GM18519 (cell line): ENCODE data around the gene FRMD1.

Experiments
- ATAC-seq: cut with Tn5 transposase; IDR thresholded peaks from one replicate; pipeline ENCODE4 v1.9.1; 2021; ENCODE audit warnings: mild to moderate bottlenecking, moderate library complexity; ENCODE audit not compliant: unreplicated experiment, low FRiP score

Gene FRMD1

GRCh38 chr6:168058691-168059551, 20.1 kb downstream of the FRMD1 start:
- no peak for ATAC-seq

- ATAC-seq: no peak
These were observed 21.2 kb downstream of the FRMD1 start for GRCh38 chr6:168057836-168058235.

DNA sequence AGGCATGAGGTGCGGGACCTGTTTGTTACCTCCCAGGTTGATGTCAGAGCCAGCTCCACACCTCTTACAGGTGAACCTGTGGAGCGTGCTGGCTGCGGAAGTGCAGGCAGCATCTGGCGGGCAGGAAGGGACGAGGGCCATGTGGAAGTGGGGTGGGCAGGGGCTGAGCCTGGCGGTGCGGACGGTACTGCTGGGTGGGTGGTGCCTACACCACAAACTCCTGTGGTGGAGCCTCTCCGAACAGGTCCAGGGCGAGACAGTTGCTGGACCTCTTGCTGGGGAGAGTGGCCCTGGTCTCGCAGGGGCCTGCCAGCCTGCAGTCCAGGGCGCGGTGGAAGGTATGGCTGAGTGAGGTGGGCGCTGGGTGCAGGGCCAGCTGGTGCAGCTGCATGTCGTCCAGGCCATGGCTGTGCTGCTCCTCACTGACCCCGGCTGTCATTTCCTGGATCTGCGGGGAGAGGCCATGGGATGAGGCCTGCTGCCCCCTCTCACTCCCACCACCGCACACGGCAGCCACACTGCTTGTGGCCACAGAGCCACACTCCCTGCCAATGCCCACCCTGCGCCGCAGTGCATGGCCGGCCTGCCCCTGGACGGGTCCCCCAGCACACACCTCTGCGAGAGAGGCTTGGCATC, 22.0 kb downstream of the FRMD1 start:
- ATAC-seq: no peak

DNA sequence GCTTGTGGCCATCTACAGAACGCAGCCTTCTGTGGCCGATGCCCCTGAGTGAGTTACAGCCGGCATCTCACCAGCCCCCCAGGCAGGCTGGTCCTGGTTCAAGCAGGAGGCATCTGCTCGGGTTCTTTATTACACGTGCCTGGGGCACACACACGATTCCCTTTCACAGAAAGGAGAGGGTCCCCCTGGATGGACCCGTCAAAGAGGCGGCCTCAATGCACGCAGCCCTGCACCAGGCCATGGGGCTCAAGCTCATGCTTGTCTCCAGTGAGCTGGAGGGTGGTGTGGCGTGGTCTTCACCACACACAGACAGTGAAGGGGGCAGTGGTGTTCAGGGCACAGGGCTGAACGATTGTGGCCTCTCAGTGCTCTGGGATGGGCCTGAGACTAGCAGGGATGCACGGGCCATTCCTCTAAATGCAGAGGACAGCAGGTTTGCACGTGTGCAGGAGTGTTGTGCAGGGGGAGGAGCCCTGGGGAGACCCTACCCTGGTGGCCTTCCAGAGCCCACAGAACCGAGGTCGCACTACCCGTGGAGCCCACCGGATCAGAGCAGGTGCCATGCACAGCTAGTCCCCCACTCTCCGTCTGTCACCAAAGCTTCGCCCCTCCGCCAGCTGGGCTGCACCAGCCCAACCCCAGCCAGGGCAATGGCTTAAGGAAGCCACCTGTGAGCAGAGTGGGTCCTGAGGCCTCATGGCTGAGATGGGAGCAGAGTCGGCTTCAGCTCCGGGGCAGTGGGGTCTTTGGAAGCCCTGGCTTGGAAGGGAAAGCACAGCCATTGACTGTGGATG, 23.1 kb downstream of the FRMD1 start:
- ATAC-seq: no peak

GRCh38 chr6:168054765-168055560, 24.0 kb downstream of the FRMD1 start:
- no peak for ATAC-seq

DNA sequence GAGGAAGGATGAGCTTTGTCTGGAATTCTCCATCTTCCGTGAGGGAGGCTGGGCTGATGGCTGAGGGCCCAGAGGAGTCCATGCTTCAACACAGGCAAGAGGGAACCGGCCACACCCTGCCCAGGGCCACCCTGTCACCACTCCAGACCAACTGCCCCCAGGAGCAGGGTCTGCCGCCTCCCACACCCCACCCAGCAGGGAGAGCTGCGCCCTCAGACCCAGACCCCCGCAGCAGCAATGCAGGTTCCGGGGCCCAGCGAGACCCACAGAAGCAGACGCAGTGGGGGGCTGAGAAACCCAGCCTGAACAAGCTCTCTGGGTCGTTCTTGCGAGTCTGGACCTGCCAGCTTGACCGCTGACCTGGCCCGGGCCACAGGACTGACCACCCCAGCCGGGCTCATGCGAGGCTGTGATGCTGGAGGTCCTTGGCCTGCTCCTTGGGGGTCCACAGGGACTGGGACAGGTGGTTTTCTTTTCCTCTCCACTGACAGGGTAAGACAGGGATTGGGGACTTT, 25.0 kb downstream of the FRMD1 start:
- no peak for ATAC-seq

DNA sequence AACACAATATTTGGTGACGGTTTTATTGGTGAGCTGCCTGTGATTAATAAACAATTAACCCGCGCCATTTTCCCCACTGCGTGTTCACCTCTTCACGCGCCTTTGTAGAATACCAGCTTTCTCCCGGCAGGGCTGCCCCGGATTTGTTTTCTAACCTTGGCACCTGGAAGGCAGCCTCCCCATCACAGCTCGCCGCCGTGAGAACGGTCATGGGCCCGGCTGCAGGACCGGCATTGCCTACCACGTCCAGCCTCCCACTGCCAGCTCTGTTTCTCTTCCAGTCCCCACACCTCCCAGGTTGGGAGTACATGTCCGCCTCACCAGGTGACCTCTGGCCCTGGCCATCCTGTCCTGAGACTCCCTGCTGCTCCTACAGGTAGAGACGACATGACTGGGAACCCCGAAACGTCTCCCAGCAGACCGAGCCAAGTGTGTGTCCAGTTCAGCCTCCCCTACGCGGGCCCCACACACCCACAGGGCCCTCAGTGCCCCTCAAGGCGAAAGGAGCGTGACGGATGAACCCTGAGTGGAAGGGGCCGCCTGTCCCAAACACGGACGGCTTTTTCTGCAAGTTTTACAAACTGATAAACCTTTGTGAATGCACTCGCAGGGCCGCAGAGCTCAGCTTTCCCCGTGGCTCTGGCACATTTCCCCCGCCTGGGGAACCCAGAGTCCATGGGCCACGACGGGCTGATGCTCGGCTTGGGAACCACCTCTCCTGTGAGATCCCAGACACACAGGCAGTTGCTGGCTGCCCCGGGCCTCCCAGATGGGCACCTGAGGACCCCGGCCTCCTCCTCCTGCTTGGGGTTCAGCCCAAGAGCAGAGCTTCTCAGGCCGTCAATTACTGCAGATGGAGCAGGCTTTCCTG, 25.7 kb downstream of the FRMD1 start:
- ATAC-seq: no peak

DNA sequence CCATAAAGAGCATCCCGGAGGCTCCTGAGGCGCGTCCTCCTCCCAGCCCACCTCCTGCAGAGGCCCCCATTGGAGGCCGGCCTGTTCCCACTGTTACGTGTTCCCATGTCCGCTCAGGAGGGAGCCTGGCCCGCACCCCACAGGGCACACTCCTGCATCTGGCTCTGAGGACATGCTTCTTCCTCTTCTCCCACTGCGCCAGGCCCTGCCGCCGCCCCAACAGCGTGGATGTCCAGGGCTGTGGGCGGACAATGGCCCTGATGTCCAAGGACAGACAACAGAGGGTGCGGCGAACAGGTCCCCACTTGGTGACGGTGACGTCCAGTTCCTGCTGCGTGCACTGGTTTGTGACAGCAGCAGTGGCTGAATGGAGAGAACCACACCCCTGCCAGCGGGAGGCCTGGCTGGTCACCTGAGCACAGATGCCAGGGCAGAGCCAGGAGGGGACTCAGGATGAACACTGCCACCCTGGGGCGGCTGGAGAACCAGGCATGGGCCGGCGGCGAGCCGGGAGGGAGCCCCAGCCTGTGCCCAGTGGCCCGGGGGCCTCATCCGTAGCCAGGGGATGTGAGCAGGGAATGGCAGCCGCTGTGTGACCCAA, 26.6 kb downstream of the FRMD1 start:
- ATAC-seq: no peak

- ATAC-seq: no peak
These were observed 27.4 kb downstream of the FRMD1 start for GRCh38 chr6:168051648-168052047.

GRCh38 chr6:168050881-168051586, 28.0 kb downstream of the FRMD1 start:
- ATAC-seq: no peak

GRCh38 chr6:168050225-168050880, 28.7 kb downstream of the FRMD1 start:
- no peak for ATAC-seq

DNA sequence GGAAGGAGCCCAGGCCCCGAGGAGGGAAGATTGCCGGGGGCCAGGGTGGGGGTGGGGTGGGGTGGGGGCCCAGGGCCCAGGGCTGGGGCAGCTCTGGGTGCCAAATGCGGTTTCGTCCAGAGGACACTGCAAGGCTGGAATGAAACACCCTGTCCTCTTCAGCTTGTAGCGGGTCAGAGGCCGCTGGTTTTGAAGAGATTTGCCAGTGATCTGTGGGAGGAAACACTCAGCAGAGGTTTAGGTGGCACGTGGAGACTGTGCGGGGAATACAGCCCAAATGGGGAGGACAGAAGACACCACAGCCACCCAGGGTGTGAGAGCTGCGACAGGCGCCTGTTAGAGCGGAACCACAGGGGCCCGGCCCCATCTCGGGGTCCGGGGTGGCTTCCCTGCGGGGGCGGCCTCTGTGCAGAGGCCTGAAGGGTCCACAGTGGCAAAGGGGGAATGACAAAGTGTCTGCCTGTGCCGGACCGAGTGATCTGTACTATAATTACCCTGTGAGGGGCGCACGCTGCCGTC, 29.2 kb downstream of the FRMD1 start:
- no peak for ATAC-seq

GRCh38 chr6:168049277-168049676, 29.7 kb downstream of the FRMD1 start:
- no peak for ATAC-seq

DNA sequence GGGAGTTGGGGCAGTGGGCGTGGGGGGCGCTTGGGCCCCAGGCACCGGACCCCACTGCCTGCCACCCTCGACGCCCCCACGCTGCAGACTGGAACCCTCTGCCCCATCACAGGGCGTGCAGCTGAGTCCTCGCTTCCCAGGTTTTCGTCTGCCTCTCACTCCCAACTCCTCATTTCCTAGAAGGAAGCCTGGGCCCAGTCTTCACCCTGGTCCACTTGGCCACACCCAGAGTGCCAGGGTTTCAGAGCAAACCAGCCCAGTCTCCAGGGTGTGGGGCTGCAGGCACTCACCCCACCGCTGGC, 30.3 kb downstream of the FRMD1 start:
- no peak for ATAC-seq

DNA sequence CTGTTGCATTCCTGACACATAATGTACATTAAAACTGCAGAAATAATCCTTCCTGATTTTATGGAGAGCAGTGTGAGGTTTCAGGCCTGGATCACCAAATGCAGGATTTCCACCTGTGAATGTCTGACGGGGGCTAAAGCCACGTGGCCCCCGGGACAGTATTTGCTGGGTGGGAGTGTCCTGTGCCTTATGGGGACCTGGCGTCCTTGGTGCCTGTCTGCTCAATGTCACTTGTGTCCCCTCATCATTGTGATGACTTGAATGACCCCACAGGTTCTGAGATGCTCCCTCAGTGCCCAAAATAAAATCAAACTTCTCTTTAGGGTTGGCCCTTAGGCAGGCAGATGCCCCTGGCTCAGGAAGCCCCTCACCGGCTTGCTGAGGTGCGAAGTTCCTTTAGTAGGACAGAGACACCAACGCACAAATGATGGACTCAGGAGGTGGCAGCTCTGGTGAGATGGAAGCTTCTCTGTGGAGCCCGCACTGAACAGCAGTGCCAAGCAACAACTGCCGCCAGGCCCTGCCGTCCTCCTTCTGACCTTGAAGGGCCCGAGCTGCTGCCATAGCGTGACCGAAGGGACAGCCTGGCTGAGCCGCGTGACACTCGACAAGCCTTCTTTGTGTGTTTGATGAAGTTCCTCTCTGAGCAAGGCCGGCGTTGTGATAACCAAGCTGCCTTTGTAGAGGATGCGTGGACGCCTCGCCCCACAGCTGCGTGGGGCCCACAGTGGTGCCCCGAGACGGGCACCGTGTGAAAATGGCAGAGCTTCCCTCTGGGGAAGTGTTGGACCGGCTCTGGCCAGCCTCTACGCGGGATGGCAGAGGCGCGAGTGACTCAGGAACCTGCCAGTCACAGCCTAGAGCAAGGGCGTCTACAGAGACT, 30.9 kb downstream of the FRMD1 start:
- ATAC-seq: no peak

- no peak for ATAC-seq
These were observed 32.3 kb downstream of the FRMD1 start for GRCh38 chr6:168046696-168047095.
